GM12872 (cell line): ENCODE data around the gene OR51L1.
"Not testable (repeated sequence)": the region's sequence is repeated elsewhere in the genome, so short reads cannot be mapped to it uniquely, and the experiment has no call there.

ENCODE experiments used
- TF ChIP-seq, protein P1 (sequence below): IDR thresholded peaks from 3 replicates; pipeline ENCODE4 v1.5.1; 2011; ENCODE audit warnings: low read depth, mild to moderate bottlenecking, low read length, moderate library complexity; ENCODE audit not compliant: insufficient read depth

Gene OR51L1, protein sequence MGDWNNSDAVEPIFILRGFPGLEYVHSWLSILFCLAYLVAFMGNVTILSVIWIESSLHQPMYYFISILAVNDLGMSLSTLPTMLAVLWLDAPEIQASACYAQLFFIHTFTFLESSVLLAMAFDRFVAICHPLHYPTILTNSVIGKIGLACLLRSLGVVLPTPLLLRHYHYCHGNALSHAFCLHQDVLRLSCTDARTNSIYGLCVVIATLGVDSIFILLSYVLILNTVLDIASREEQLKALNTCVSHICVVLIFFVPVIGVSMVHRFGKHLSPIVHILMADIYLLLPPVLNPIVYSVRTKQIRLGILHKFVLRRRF

GRCh38 chr11:4994551-4994950 is at the start of gene OR51L1:
Gene OR51L1, plus strand, starts transcription at chr11:4994851. Its CDS starts 4,132 bp downstream, at chr11:4998983.
- TF ChIP-seq, protein P1, sequence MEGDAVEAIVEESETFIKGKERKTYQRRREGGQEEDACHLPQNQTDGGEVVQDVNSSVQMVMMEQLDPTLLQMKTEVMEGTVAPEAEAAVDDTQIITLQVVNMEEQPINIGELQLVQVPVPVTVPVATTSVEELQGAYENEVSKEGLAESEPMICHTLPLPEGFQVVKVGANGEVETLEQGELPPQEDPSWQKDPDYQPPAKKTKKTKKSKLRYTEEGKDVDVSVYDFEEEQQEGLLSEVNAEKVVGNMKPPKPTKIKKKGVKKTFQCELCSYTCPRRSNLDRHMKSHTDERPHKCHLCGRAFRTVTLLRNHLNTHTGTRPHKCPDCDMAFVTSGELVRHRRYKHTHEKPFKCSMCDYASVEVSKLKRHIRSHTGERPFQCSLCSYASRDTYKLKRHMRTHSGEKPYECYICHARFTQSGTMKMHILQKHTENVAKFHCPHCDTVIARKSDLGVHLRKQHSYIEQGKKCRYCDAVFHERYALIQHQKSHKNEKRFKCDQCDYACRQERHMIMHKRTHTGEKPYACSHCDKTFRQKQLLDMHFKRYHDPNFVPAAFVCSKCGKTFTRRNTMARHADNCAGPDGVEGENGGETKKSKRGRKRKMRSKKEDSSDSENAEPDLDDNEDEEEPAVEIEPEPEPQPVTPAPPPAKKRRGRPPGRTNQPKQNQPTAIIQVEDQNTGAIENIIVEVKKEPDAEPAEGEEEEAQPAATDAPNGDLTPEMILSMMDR, result no peak

DNA sequence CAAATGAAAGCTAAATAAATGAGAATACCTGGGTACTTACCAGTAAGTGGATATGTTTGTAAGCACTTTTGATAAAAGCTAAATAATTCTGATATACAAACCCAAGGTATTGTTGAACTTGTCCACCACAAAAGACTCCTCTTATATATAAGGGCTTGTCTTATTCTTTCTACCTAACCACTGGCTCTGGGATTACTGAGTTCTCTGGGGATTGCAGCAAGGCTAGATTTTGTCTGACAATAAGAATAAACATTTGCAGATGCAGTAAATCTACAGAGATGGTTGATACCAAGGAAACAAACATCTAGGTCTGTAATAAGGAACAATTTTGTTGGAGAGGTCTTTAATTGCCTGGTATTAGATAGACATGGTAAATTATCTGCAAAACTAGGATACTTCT is 47.1 kb upstream of the OR51L1 start, which contains the start of gene OR51A4:
OR51A4 (minus strand) TSS at position 101 of the 400 bp plus-strand sequence. CDS start 505 bp downstream, outside the sequence.
- TF ChIP-seq, protein P1, result no peak

DNA sequence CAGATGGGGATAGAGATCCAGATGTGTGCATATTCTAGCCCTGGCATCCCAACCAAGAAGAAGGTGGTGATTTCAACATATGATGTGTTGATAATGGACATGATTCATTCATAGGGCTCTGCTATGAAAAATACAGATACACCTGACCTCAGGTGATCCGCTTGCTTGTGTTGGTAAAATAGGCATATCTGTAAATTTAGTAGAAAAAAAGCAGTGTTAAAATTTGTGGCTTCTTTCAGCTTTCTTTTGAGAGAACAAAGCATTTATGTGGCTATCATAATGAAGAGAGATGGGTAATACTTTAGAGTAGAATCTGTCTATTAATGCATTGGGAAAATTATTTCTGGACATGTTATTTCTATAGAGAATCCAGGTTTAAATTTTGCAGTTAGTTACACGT is 39.0 kb upstream of the OR51L1 start, which contains the start of gene OR51A2:
OR51A2 (minus strand) TSS at position 101 of the 400 bp plus-strand sequence; CDS start at position 101, 0 bp downstream.
- TF ChIP-seq, protein P1, result not testable (repeated sequence)

- TF ChIP-seq, protein P1, result no peak
Observed at GRCh38 chr11:4957396-4957795, 37.3 kb upstream of the OR51L1 start.

DNA sequence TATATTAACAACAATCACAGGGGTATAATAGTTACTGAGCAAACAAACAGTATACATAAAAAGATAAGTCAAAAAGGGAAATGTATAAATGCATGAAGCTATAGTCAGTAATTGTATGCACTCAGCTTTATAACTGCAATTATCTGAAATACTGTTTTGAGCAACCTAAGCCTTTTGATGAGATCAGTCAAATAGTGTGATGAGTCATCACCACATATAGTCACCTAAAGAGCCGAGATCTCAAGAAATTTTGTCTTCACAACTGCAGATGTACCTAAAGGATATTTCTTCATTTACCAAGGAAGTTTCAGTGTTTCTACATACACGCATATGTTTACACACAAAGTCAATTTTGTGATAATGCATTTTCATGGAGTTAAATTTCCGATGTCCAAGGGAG is 33.8 kb upstream of the OR51L1 start:
- TF ChIP-seq, protein P1, result no peak

DNA sequence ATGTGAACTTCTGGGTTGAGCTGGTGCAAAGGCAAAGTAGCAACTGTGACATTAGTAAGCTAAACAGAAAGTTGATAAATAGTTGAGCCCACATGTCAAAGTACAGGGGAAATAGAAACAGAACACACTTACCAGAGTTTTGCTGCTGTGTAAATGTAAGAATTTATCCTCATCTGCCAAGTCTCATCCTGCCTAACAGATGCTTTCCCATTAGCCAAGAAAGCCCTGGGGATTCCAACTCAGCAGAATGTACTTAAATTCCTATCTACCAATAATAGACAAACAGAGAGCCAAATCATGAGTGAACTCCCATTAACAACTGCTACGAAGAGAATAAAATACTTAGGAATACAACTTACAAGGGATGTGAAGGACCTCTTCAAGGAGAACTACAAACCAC is 31.8 kb upstream of the OR51L1 start:
- TF ChIP-seq, protein P1, result no peak

DNA sequence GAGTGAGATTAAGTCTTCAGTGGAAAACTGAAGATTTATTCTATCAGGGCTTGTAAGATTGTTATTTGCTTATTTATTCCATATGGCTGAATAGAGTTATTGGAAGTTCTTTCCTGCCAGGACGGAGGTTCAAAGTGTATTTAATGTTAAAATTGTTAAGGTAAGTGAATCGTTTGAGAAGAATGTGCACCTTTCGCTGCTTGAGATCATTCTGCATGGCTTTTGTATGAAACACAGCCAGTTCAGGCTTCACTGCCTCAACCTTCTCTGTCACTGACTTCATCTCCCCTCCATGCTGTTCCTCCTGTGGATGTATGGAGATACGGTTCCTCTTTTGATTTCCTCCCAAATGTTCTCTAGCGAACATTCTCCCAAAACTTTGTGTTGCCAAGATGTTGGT is 19.2 kb upstream of the OR51L1 start:
- TF ChIP-seq, protein P1, result no peak
